Skin of body (tissue), 2 donors: Measurements from ENCODE around the gene AMPD3. TPM values are rescaled to one million over a fixed set of nuclear protein-coding genes. Genes with fewer than 3 reads are reported as not detected.
"Not testable (repeated sequence)": the region's sequence is repeated elsewhere in the genome, so short reads cannot be mapped to it uniquely, and the experiment has no call there.

Experiments used
- DNase-seq: peaks from one replicate; lab custom pipeline; 2025; lab: John Stamatoyannopoulos, UW
- total RNA-seq: library from RNA; depleted of rRNA; stranded (reverse); fragments of >200 nt; gene quantifications from one replicate; pipeline ENCODE4 v1.2.3, GENCODE V29; 2014

Gene AMPD3
- total RNA-seq, 1 donor from 2014 or later = 6.9 TPM

DNA sequence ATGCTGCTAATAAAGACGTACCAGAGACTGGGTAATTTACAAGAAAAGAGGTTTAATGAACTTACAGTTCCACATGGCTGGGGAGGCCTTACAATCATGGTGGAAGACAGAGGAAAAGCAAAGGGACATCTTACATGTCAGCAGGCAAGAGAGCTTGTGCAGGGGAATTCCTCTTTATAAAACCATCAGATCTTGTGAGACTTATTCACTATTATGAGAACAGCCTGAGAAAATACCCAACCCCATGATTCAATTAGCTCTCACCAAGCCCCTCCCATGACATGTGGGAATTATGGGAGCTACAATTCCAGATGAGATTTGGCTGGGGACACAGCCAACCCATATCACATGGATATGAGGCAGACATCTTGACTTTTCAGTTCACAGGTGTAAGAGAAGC is 18.4 kb upstream of the AMPD3 start:
- DNase-seq = not testable (repeated sequence)

DNA sequence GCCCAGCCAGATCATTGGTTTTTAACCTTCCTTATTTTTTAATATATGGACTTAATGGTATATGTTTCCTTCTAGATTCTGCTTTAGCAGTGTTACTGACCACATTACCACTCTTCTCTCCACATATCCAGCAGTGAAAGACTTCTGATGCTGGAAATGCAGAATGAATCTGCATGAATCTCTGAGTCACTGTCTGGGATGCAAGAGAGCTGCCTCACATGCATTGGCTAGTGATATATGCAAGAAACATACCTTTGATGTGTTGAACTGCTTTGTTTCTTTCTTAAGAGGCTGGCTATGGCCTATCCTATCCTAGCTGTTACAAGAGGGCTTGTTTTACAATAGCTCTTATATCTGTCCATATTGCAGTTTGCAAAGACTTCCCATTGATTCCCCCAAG is 16.6 kb upstream of the AMPD3 start:
- DNase-seq = no peak

DNA sequence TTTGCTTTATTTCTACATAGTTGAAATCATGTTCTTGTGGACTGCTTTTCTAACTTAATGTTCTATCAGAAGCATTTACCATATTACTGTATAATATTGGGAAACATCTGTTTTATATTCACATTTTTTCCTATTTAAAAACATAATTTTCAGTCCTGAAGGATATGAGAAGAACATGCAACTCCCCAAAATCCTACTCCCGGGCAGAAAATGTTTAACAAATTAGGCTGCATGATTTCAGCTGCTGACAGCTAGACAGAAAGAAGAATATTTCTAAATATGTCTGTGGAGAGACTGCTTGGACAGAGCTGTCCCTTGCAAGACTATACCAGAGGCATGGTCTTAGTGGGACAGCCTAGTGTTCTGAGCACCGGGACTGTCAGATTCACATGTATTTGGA is 15.7 kb upstream of the AMPD3 start:
- DNase-seq = peak; percentile 19

DNA sequence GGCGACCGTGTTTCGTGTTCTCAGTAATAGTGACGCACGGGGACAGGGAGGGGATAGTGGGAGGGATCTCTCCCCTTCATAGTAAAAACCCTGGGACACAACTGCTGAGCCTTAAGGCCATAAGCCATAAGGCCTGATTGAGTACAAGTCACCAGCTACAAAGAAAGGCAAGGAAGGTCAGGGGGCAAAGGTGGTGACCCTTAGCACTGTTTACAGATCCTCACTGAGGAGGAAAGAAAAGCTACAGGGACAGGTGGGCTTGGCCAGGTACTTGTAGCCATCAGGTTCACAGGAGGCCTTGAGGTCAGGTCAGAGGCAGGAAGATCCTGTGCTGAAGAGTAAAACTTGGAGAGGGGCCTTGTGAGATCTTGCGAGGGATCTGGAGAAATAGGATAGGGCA is 15.1 kb upstream of the AMPD3 start:
- DNase-seq = no peak

DNA sequence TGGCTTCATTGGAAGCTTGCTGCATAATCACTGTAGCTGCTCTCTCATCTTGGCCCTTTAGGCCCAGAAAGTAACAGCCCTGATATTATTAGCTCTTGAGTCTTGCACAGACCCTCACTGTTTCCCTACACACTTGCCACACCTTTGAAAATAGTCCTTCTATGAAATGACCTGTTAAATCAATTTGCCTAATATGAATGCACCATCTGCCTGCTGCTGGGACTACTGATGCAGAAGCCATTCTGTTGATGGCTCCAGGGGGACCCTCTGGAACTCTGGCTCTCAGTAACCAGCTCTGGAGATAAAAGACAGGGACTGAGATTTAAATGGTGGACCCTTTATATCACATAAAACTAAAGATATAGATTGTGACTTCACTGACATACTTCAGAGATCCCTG is 14.7 kb upstream of the AMPD3 start:
- DNase-seq = no peak

DNA sequence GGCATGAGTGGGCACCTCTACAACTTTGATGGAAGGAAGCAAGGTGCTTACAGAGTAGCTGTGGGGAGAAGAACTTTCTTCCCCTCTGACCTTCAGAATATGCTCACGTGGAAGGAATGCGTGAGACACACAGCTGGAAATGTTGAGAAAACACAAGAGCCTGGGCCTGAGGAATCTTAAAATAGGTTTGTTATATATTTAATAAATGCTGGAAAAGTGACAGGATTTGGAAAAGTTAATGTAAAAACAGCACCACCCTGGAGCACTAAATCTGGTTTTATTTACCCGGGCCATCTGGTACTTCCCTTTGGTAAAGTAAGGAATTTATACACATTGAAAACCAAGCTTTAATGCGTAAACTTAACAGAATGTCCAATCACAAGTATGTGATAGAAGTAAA is 14.0 kb upstream of the AMPD3 start:
- DNase-seq = no peak

DNA sequence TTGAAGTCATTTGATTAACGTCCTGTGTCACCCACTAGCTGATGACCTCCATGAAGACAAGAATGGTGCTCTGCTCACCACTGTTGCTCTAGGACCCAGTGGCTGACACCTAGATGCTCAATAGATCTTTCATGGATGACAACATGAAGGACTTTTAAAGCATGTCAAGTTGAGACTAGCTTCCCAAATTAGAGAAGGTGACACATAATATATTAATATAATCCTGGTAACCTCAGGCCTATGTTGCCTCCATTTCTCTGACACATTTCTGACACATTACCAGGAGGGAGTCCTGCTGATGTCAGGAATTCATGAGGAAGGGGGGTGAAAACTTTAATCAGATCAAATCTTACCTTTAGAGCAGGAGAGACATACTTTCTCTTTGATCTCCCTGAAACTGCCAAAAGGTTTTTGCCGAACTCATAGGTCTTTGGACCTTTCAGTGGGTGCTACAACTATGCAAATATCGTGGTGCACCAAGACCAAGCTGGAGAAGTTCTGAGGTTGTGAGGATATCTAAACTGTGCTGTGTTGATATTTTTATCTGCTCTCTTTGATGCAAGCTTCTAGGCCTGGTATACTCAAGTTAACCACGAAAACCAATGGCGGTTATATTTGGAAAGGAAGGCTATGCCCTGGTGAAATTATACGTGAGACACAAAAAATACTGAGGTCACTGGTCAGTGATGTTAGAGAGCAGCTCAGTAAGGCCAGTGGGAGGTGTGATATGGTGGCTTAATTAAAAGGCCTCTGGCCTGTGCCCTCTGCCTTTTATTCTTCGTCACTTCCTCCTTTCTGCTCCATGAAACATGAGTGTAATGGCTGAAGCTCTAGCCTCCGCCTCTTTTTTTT is 13.2 kb upstream of the AMPD3 start:
- DNase-seq = no peak

DNA sequence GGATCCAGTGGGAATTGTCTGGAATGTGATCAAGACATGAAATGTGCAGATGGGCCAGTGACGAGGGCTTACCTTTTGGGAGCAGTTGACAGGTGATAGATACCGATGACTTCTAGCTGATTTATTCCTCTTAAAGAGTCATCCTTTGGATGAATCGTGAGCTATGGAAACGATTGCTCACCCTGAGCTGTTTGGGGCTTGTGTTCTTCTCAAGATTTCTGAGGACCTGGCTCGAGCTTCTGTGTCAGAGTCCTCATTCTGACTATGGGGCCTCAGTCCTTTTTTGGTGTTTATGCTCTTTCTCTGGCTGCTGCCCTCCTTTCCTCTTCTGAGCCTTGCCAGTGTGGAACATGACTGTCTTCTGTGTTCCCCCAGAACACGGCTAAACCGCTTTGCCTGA is 11.9 kb upstream of the AMPD3 start:
- DNase-seq = no peak

DNA sequence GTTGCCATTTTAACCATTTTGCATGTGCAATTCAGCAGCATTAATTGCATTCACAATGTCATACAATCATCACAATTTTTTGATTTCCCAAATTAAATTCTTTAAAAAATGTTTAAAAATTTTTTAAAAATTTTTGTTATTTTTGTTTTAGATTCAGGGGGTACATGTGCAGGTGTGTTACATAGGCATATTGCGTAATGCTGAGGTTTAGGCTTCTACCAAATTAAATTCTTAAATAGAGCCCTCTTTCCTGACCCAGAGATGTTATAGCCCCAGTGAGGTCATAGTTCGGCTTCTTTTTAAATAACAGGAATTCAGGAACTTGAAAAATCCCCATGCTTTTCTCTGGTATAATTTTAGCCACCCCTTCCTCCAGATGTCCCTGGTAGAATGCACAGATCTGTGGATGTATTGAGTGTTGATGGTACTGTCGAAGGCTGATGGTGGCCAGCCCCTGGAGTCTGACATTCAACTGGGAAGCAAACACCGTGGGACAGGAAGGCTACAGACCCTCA is 11.3 kb upstream of the AMPD3 start:
- DNase-seq = no peak

DNA sequence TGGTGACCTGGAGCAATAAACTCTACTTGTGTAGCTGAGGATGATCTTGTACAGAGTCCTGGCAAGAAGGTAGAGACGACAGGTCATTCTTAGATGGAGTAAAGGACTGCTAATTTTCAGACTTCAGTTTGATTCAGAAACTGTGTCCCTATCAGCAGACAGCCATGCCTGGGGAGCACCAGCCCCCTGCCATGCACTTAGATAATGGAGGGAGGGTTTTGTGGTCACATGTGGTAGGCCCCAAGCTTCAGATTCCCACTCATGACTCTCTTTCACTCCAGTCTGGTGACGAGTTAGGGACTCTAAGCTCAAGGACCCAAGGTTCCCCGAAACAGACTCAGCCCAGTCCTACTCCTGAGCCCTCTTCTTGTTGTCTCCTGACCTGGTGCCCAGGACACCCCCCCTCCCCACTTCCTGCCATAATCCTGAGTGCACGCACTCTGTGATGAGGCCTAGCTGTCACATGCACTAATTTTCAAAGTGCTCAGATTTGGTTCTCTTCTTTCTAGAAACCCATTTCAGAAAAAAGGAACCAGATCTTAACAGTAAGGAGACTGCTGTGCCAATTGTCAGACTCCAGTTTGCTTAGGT is 10.2 kb upstream of the AMPD3 start:
- no peak for DNase-seq

DNA sequence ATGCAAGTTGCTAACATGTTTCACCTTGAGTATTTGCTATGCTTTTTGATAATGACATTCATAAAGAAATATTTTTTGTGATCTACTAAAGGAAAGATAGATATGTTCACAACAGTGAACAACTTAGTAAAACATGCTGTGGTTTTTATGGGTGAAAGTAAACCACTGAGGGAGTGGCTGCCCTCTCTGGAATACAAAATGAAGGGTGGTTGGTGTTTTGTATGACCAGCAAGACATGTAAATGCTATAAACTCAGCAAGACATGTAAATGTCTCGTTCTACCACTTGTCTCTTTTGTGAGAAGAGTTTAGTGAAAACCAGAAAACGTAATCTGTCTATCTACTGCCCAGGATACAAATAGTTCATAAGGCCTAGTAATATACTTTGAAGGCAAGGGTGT is 7.6 kb upstream of the AMPD3 start:
- no peak for DNase-seq

DNA sequence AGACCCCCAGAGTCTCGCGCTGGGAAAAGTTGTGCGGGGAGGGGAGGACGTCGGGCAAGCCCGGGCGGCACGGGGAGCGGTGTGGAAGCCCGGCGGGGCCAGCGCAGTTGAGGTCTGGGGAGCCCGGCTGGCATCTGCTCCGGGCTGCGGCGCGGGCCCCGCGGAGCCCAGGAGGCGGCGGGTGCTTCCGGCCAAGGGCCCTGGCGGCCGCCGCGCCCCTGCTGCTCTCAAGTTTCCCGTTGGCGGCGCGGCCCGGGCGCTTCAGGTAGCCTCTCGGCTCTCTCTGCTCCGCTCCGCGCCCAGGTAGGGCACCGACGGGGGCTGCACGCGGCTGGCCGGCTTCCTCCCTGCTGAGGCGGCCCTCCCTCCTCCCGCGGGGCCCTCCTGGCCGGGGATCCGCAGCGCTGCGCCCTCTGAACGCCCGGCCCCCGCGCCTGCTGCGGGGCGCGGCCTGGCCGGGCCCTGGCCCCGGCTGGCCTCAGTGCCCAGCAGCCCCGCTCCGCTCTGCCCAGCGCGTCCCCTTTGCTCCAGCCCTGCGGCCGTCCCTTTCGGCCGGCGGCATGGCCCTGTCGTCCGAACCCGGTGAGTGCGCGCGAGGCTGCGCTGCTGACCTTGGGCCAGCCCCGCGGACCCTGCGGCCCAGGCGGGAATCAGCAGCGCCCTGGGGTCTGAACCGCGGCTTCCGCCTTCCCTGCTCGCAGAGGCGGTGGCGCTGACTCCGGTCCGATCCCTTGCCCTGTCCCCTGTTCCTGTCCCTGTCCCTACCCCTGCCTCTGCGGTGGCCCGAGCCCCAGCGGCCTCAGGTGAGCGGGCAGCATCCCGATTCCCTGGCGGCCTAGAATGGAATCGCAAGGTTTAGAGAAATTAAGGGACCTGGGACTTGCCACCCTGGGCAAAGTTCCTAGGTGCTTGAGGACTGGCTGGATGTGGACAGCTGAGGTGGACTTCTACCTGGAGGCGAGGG is 4.3 kb upstream of the AMPD3 start:
- no peak for DNase-seq

DNA sequence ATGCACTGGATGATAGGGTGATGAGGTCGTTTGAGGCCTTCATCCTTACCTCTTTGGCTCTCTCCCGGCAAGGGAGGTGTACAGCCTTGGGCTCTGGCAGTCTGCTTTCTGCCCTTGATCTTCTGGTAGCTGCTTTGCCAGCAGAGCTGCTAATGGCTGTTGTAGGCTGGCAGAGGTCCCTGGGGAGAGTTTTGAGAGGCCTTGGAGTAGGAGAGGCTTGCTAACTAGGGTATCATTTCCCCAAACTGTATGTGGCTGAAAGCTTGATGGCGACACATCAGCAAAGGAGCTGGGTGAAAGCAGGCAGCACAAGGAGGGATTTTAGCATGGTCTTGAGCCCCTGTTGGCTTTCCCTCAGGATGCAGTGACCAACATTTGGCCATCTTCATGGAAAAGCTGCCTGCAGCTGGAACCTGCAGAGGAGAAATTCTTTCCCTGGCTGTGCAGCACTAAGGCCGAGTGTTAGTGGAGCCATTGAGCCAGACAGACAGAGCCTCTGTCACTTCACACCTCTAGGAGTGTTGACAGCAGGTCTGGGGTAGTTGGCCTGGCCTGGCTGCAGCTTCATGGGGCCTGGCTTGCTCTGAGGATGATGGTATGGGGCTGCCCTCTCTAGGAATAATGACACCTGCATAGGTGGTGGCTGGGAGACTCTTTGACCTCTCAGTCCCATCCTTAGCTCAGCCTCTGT is 3.5 kb upstream of the AMPD3 start:
- DNase-seq = no peak

DNA sequence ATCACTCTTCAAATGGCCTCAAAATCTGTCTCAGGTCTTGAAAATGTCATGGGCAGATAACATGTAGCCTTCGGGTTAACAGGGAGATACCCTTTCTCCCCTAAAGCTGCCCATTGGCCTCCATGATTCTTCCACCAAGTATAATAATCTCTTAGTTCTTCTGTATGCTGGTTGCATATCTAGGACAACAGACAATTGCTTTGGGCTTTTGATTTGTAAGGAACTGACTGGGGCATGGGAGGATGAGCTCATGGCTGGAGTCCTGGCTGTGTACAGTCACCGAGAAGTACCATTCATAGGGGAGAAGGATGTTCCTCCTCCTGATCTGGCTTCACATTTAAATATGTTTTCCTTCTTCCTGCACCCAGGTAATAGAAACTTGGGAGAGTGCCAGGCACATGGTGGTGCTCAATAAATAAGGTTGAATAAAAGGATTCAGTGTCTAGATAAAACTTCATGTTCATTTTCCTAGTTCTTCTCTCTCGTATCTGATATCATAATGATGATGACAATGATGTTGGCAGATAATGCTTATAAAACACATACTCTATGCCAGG is 2.8 kb upstream of the AMPD3 start:
- DNase-seq = no peak

DNA sequence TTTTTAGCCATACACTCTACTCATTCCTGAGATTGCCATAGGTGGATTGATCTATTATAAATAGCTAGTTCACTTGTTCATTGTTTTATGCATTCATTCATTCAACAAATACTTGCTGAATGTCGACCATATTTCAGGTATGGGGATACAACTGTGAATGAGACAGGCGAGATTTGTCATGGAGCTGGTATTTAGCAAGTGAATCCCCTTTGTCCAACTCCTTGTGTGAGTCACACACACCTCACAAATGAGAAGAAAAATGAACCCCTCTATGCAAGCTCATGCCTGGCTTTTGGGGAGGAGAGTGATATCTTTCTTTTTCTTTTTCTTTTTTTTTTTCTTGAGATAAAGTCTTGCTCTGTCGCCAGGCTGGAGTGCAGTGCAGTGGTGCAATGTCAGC is 1.8 kb upstream of the AMPD3 start:
- no peak for DNase-seq

DNA sequence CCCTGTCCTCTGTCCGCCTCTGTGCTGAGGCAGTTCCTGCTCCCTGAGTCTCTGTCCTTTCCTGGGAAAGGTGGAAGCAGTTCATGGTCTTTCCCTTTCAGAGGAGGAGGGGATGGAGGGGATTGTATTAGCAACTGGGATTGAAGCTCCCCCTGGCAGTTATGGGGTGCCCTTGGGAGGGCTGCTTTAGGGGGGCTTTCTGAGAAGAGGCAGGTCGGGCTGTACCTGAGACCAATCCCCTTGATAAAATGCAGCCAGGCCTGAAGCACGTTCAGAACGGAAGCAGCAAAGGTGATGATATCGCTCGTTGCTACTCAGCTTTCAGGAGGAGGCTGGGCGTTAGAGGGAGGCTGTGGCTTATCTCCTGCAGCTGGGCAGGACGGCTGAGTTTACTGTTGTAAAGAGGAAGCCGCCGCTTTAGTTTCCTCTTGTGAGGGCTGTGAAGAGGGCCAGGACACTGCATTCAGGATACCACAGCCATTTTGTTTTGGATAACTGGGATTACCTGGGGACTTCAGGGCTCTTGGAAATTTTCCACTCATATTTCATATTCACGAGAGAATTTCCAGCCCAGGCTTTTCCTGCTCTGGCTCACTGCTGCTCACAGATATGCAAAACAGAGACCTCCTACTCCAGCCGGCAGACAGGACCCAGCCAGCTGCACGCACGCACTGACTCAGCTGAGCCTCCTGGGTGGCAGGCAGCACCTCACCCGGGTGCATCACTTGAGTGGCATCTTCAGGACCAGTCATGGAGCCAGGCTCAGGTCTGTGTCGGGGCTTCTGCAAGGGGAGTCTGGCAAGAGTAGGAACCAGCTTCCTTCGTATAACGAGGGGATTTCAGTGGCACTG is 798 bp downstream of the AMPD3 start:
- no peak for DNase-seq

DNA sequence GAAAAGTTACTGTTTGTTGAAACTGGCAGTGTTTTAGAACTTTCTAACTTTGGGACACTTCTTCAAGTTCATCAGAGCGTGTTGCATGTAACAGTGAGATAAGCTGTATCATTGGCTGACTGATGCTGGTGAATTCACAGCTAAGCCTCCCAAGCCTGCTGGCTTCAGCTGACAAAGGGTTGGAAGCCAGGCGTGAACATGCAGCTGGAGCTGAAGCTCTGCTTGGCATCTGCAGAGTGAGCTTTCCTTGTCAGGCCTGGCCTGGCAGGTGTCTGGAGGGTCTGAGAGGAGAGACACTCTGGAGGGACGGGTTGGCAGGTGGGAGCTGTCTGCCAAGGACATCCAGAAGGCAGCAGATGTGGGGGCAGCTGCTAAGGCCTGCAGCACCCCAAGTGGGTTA is 1.5 kb downstream of the AMPD3 start:
- DNase-seq = no peak

DNA sequence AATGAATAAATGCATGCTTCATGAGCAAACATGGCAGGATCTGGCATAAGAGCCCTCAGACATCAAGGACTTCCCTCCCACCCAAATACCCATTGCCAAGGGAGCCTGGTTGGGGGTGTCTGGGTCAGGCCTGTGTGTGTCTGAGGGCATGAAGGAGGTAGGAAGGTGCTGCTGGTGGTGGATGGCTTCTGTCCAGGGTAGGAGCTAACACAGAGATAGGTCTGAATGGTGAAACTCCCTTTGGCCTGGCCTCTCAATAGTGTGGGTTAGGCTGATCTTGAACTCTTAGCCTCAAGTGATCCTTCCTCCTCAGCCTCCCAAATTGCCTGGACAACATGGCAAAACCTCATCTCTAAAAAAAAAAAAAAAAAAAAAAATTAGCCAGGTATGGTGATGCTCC is 2.8 kb downstream of the AMPD3 start:
- DNase-seq = no peak

DNA sequence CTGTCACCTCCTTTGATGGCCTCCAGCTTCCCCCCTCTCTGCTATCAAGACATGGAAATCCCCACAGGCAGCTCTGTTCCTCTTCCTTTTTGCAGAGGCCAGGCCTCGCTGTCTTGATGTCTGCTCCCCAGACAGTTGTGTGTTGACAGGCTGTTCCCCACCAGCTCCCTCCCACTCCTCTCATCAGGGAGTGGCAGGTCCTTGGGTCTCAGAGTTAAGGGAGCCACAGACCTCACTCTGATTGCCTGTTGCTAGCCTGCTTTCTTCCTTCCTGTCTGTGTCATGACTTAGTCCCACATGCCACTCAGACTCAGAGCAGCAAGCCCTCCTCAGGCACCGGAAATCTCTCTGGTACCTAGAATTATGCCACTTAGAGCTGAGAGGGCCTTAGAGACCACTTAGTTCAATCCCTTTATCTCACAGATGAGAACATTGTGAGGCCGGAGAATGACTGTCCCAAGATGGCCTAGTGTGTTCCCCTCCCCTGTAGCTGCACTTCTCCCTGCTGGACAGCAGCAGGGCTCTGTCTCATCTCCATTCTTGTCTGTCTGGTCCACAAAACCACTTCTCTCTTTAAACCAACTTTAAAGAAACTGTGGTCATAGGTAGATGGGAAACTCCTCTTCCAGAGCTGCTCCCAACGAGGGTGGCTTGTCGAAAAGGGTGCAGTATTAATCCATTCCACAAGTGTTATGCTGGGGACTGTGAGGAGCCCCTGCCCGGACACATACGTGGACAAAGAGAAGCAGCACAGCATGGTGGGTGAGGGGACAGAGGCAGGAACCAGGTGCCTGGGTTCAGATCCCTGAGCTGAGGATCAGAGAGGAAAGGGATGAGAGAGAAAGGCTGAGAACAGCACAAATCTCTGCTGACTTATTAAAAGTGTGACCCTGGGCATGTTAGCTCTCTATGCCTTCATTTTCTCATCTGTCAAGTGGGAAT is 4.2 kb downstream of the AMPD3 start:
- no peak for DNase-seq
